Endothelial cell of umbilical vein (primary cell): ENCODE results near the gene TAB3. TPM values are rescaled to one million over a fixed set of nuclear protein-coding genes. Genes with fewer than 3 reads are reported as not detected.

ENCODE experiments used
- BruUV-seq: library from RNA; stranded (reverse); fragments of 400-500 nt; replicated peaks from 2 replicates; lab custom pipeline; 2021; lab: Mats Ljungman, UMichigan
- CTCF ChIA-PET: fragments of 300-600, 350-600 bp; sonication (Branson Sonifier 250); formaldehyde crosslinking; loops from one replicate; lab custom pipeline; 2021; ENCODE audit warnings: antibody characterized with exemption, inconsistent platforms; lab: Charles Lee
- POLR2A ChIA-PET: fragments of 300-600, 350-600 bp; sonication (Branson Sonifier 250); formaldehyde crosslinking; loops from one replicate; lab custom pipeline; 2021; ENCODE audit warnings: antibody characterized with exemption, inconsistent platforms; lab: Charles Lee
- DNase-seq: peaks from one replicate; pipeline ENCODE4 v3.0.0-alpha.2; 2011; ENCODE audit warnings: low read depth, low spot score
- FAIRE-seq: peaks from 2 replicates; lab custom pipeline; 2011; peaks lifted over from hg19 to GRCh38; lab: Jason Lieb, UNC
- H2AFZ ChIP-seq: 2 replicates; pipeline ENCODE4 v1.6.0; 2012; ENCODE audit warnings: low read depth, low read length, control low read depth, inconsistent platforms
- H3K27ac ChIP-seq: 2 replicates; pipeline ENCODE4 v1.5.1; 2011; ENCODE audit warnings: low read depth, mild to moderate bottlenecking, control low read depth, low read length, moderate library complexity; ENCODE audit not compliant: insufficient read depth
- H3K27me3 ChIP-seq, 2 experiments: 2 replicates each; pipeline versions ENCODE4 v1.6.0 to v1.6.1; 2011; ENCODE audit warnings: low read length in 2 of 2, mixed read lengths in 1 of 2; ENCODE audit not compliant: control insufficient read depth in 2 of 2, insufficient read depth in 2 of 2
- H3K36me3 ChIP-seq, 2 experiments: 2 replicates in 1 of 2; 3 replicates in 1 of 2; pipeline ENCODE4 v1.5.1; 2011; ENCODE audit warnings: low read length in 2 of 2, mild to moderate bottlenecking in 1 of 2, moderate library complexity in 1 of 2; ENCODE audit not compliant: control insufficient read depth in 2 of 2, insufficient read depth in 2 of 2; ENCODE audit errors: extremely low read depth in 1 of 2
- H3K4me1 ChIP-seq: 3 replicates; pipeline ENCODE4 v1.5.1; 2011; ENCODE audit warnings: mild to moderate bottlenecking, low read length; ENCODE audit not compliant: control insufficient read depth, insufficient read depth; ENCODE audit errors: extremely low read depth
- H3K4me2 ChIP-seq: 2 replicates; pipeline ENCODE4 v1.6.1; 2011; ENCODE audit warnings: low read length, control low read depth, mixed read lengths; ENCODE audit not compliant: insufficient read depth
- H3K4me3 ChIP-seq, 3 experiments: fragments of 200-600 bp in 1 of 3; sonication (generic), shearing (Covaris generic) in 1 of 3; replicated peaks in 1 of 3; 2 replicates each; pipeline ENCODE4 v1.5.1; 2011 to 2016; ENCODE audit warnings: control low read depth in 3 of 3, low read length in 3 of 3, mild to moderate bottlenecking in 2 of 3, inconsistent platforms in 1 of 3, low read depth in 1 of 3, moderate library complexity in 1 of 3; ENCODE audit not compliant: insufficient read depth in 1 of 3
- H3K79me2 ChIP-seq: 2 replicates; pipeline ENCODE4 v1.6.0; 2012; ENCODE audit warnings: low read length, inconsistent platforms; ENCODE audit not compliant: control insufficient read depth, insufficient read depth
- H3K9ac ChIP-seq: replicated peaks from 2 replicates; pipeline ENCODE3; 2011; ENCODE audit warnings: low read length, control low read depth; ENCODE audit not compliant: insufficient read depth; ENCODE audit errors: extremely low read depth
- H3K9me1 ChIP-seq: replicated peaks from 3 replicates; pipeline ENCODE4 v1.6.0; 2011; ENCODE audit warnings: mild to moderate bottlenecking, low read length; ENCODE audit not compliant: control insufficient read depth, insufficient read depth; ENCODE audit errors: extremely low read depth
- H3K9me3 ChIP-seq: replicated peaks from 2 replicates; pipeline ENCODE4 v1.5.1; 2012; ENCODE audit warnings: low read length, inconsistent platforms; ENCODE audit not compliant: control insufficient read depth, insufficient read depth
- H4K20me1 ChIP-seq: replicated peaks from 2 replicates; pipeline ENCODE3; 2011; ENCODE audit warnings: mild to moderate bottlenecking, low read length; ENCODE audit not compliant: control insufficient read depth, insufficient read depth; ENCODE audit errors: extremely low read depth
- CTCF ChIP-seq, 2 donors: IDR thresholded peaks; 1 replicate in 1 of 2; 2 replicates in 1 of 2; pipeline ENCODE4 v1.5.1; 2011; ENCODE audit warnings: low read length in 2 of 2, mild to moderate bottlenecking in 2 of 2, moderate library complexity in 2 of 2, control low read depth in 1 of 2, inconsistent platforms in 1 of 2, low read depth in 1 of 2; ENCODE audit not compliant: insufficient read depth in 1 of 2; ENCODE audit errors: extremely low read depth in 1 of 2
- EZH2 ChIP-seq: IDR thresholded peaks from 2 replicates; pipeline ENCODE4 v1.6.1; 2012; ENCODE audit warnings: borderline replicate concordance, low read depth, mild to moderate bottlenecking, moderate library complexity, low read length, inconsistent platforms; ENCODE audit not compliant: severe bottlenecking
- FOS ChIP-seq: IDR thresholded peaks from 2 replicates; pipeline ENCODE4 v1.6.1; 2011; ENCODE audit warnings: mild to moderate bottlenecking, low read length, moderate library complexity, borderline replicate concordance; ENCODE audit not compliant: insufficient read depth
- GATA2 ChIP-seq: IDR thresholded peaks from 2 replicates; pipeline ENCODE4 v1.7.0; 2011; ENCODE audit warnings: low read depth, mild to moderate bottlenecking, moderate library complexity, mixed read lengths, low read length; ENCODE audit not compliant: insufficient read length, insufficient read depth
- JUN ChIP-seq: IDR thresholded peaks from 2 replicates; pipeline ENCODE4 v1.6.1; 2011; ENCODE audit warnings: borderline replicate concordance, low read depth; ENCODE audit not compliant: insufficient read length, insufficient read depth
- MAX ChIP-seq: IDR thresholded peaks from 2 replicates; pipeline ENCODE4 v1.6.1; 2011; ENCODE audit not compliant: insufficient read depth, insufficient read length
- MYC ChIP-seq: IDR thresholded peaks from one replicate; pipeline ENCODE4 v1.6.1; 2011; ENCODE audit warnings: mild to moderate bottlenecking, low read depth, low read length
- POLR2A ChIP-seq: IDR thresholded peaks from 2 replicates; pipeline ENCODE4 v1.6.1; 2012; ENCODE audit warnings: low read depth, mild to moderate bottlenecking, control low read depth, low read length
- POLR2AphosphoS5 ChIP-seq: IDR thresholded peaks from 2 replicates; pipeline ENCODE4 v1.6.1; 2012; ENCODE audit warnings: low read depth, mild to moderate bottlenecking, control low read depth, low read length, moderate library complexity; ENCODE audit not compliant: insufficient read depth
- dilution Hi-C: fragments of 300-500 bp; cut with MboI; formaldehyde crosslinking; loops from one replicate; pipeline ENCODE4 v1.15.0; 2019; ENCODE audit warnings: low sequenced_read_pairs; ENCODE audit not compliant: extremely low pct_ligation_motif_present
- intact Hi-C: fragments of 100-400 bp; cut with micrococcal nuclease; formaldehyde crosslinking; loops from one replicate; pipeline ENCODE4 v1.10.0; 2022
- polyA plus RNA-seq, 4 experiments: library from polyadenylated mRNA; depleted of rRNA in 3 of 4; stranded (reverse) in 3 of 4; unstranded in 1 of 4; fragments of >200 nt; gene quantifications; 2 replicates each; pipeline versions ENCODE4 v1.2.1 to v1.2.3, GENCODE V29; 2011 to 2012; ENCODE audit warnings: missing spikeins in 1 of 4
- total RNA-seq: library from RNA; stranded (reverse); gene quantifications from 2 replicates; pipeline ENCODE4 v1.2.3, GENCODE V29; 2021

The TAB3 gene
- total and polyA plus RNA-seq, 2 donors (not counting 3 experiments of a cell fraction or from before 2014, with no cell fraction given): 11.5 to 11.7 TPM

- H3K79me2 ChIP-seq: peaks cover 18% of the 10 kb centered on the region
- CTCF ChIA-PET: no interaction called here
- H3K9ac ChIP-seq: no peak overlapping the region
- dilution Hi-C loops: no loop called here
- no peak for TF ChIP-seq MAX
- no peak for TF ChIP-seq JUN
- no peak for TF ChIP-seq CTCF (IDR thresholded peaks at IDR 0.05; ENCODE audit: extremely low read depth in 1 of 2, insufficient read depth in 1 of 2, low read depth in 1 of 2, low read length in 2 of 2)
- TF ChIP-seq MYC: no peak
- TF ChIP-seq POLR2AphosphoS5: no peak
- TF ChIP-seq POLR2A: no peak
- no peak for TF ChIP-seq GATA2
- no peak for TF ChIP-seq FOS
- no peak for TF ChIP-seq EZH2
- H3K9me1 ChIP-seq: no peaks in the 10 kb centered on the region
- no peaks in the 10 kb centered on the region for H3K36me3 ChIP-seq
- no peaks in the 10 kb centered on the region for H3K9me3 ChIP-seq
- H3K4me3 ChIP-seq: no peak overlapping the region
- H3K4me1 ChIP-seq: peaks cover 2% of the 10 kb centered on the region
- H3K27me3 ChIP-seq: no peaks in the 10 kb centered on the region
- H4K20me1 ChIP-seq: no peaks in the 10 kb centered on the region
- H3K27ac ChIP-seq: no peak overlapping the region
- POLR2A ChIA-PET: no interaction called here
- no TSS peak for BruUV-seq
- DNase-seq (no peak), FAIRE-seq (no peak)
- intact Hi-C loops: loop anchor here (10.0 kb wide), 1 partner anchor 150 kb away; no protein-coding TSS in a partner anchor
- no peak overlapping the region for H3K4me2 ChIP-seq
- no peak overlapping the region for H2AFZ ChIP-seq
Measured at GRCh38 chrX:30885136-30885535, 3.9 kb downstream of the TAB3 start.
